GM12872 (cell line): ENCODE data around the gene WASL.

Experiments used
- TF ChIP-seq, protein P1 (sequence below): IDR thresholded peaks from 3 replicates; pipeline ENCODE4 v1.5.1; 2011; ENCODE audit warnings: low read depth, mild to moderate bottlenecking, low read length, moderate library complexity; ENCODE audit not compliant: insufficient read depth

The WASL gene

DNA sequence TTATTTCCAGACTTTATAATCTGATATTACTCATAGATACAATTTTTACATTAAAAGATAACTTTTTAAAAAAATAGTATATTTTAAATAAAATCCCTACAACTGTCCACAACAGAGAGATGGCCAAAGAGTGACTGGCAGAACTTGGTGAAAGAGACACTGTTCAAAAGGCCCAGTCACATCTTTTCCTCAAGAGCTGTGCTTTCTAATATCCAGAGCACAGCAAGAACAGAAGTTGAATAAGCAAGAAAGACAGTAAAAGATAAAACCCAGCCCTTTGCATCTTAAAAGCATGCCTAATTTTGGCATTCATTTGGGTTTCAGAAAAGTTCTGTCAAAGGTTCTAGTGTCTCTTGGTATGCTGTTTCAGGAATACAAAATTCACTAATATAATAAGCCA lies 6.9 kb downstream of the WASL start:
- TF ChIP-seq, protein P1, sequence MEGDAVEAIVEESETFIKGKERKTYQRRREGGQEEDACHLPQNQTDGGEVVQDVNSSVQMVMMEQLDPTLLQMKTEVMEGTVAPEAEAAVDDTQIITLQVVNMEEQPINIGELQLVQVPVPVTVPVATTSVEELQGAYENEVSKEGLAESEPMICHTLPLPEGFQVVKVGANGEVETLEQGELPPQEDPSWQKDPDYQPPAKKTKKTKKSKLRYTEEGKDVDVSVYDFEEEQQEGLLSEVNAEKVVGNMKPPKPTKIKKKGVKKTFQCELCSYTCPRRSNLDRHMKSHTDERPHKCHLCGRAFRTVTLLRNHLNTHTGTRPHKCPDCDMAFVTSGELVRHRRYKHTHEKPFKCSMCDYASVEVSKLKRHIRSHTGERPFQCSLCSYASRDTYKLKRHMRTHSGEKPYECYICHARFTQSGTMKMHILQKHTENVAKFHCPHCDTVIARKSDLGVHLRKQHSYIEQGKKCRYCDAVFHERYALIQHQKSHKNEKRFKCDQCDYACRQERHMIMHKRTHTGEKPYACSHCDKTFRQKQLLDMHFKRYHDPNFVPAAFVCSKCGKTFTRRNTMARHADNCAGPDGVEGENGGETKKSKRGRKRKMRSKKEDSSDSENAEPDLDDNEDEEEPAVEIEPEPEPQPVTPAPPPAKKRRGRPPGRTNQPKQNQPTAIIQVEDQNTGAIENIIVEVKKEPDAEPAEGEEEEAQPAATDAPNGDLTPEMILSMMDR = no peak

DNA sequence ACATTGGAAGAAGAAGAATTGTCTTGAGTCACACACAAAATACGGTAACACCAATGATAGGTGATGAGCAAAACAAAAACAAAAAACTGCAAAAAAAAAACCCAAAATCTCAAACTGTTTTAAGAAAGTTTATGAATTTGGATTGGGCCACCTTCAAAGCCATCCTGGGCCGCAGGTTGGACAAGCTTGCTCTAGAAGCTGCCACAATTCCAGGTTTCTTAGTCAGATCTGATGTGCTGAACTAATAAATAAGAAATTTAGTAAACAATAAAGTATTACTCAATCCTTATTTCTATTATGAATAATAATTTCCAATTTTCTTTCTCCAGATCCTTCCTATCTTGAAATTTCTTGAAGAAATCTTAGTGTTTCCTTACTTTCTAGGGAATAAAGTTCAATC lies 10.0 kb downstream of the WASL start:
- TF ChIP-seq, protein P1 = no peak

DNA sequence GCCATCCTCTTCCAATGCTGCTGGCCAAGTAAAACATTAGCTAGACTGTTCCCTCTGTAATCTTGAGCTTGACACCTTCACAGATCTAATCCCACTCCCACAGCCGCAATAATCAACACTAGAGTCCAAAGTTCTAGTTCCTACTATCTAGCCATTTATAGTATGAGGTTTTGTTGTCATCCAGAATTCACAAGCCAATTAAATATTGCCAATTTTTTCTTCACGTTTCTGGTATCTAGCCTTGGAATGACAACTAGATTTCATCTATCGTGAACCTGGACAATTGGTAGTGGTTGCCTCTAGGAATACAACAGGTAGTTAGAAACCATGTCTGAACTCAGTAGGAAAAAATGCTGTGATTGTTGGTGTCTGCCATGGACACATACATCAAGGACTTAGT lies 10.4 kb downstream of the WASL start:
- TF ChIP-seq, protein P1 = no peak

DNA sequence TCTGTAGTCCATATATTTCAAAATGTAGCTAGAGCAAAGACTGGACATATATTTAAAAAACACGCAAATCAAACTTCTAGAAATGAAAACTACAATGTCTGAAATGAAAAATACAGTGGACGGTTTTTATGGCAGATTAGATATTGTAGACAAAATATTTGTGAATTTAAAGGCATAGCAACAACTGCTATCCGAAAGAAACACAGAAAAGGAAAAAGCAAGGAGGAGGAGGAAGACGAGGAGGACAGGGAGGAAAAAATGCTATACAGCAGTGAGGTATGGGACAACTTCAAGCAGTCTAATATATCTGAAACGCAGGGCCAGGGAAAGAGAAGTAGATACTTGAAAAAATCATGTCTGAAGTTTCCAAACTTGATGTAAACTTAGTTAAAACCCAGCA lies 13.3 kb downstream of the WASL start:
- TF ChIP-seq, protein P1 = no peak

DNA sequence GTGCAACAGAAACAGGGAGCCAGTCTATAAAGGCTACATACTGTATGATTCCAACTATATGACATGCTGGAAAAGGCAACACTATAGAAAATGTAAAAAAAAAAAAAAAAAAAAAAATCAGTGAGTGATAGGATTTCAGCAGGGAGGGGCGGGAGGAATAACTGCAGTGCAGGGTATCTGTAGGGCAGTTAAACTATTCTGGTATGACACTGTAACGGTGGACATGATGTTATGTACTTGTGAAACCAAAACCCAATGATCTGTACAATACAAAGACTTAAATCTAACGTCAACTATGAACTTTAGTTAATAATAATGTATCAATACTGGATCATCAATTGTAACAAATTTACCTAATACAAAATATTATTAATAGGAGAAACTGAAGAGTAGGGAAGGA lies 14.3 kb downstream of the WASL start:
- TF ChIP-seq, protein P1 = no peak

DNA sequence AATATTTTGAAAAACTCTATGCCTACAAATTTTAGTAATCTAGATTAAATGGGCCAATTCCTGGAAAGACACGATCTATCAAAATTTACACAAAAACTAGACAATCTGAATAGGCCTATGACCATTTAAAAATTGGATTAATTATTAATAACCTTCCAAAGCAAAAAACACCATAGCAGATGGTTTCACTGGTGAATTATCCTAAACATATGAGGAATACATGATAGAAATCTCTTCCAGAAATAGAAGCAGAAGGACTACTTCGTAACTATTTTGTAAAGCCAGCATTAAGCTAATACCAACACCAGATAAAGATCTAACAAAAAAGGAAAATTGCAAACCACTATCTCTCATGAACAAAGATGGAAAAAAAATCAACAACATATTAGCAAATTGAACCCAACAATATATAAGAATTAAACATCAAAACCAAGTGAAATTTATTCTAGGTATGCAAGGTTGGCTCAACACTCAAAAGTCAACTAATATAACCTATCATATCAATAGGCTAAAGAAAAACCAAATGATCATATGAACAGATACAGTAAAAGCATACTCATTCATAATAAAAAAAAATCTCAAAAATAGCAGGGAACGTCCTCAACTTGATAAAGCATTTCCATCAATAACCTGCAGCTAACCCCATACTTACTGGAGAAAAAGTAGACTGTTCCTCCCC lies 16.3 kb downstream of the WASL start:
- TF ChIP-seq, protein P1 = no peak

DNA sequence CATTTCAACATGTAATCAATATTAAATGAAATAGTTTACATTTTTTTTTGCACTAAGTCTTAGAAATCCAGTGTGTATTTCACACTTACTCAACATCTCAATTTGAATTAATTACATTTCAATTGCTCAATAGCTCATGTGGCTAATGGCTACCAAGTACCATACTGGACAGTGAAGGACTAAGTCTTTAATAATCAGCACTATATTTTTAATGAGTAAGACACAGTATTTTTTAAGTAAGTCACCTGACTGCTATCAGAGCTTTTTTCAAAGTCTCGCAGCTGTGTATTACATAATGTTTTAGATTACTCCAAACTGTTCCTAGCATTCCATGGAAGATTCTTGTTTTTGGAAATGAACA lies 19.6 kb downstream of the WASL start:
- TF ChIP-seq, protein P1 = no peak
